Activated effector memory CD4-positive, alpha-beta T cell treated with anti-CD3 and anti-CD28 coated beads, Interleukin-2, amount 50 U/mL, for 16 hours (primary cell): Measurements from ENCODE around the gene ZNF562.
"Not testable (repeated sequence)": the region's sequence is repeated elsewhere in the genome, so short reads cannot be mapped to it uniquely, and the experiment has no call there.

ENCODE experiments used
- DNase-seq: peaks from one replicate; pipeline ENCODE4 v3.0.0-alpha.2; 2020

ZNF562 gene

GRCh38 chr19:9674663-9675357 is at the start of gene ZNF562:
TSS of gene ZNF562 (minus strand) at chr19:9675100. CDS start at chr19:9660744, 14,356 bp downstream.
- DNase-seq, result peak; percentile 92

- no peak for DNase-seq
Observed at GRCh38 chr19:9724157-9724556, 49.3 kb upstream of the ZNF562 start.

GRCh38 chr19:9721861-9722260 is 47.0 kb upstream of the ZNF562 start:
- no peak for DNase-seq

GRCh38 chr19:9720541-9720940 is 45.6 kb upstream of the ZNF562 start:
- no peak for DNase-seq

- no peak for DNase-seq
Observed at GRCh38 chr19:9711815-9712214, 36.9 kb upstream of the ZNF562 start.

- DNase-seq, result no peak
Observed at GRCh38 chr19:9709305-9709704, 34.4 kb upstream of the ZNF562 start.

- DNase-seq, result no peak
Observed at GRCh38 chr19:9705836-9706235, 30.9 kb upstream of the ZNF562 start.

- DNase-seq, result no peak
Observed at GRCh38 chr19:9702186-9702585, 27.3 kb upstream of the ZNF562 start.

GRCh38 chr19:9700229-9700981 is 25.5 kb upstream of the ZNF562 start:
- no peak for DNase-seq

- DNase-seq, result not testable (repeated sequence)
Observed at GRCh38 chr19:9690301-9690700, 15.4 kb upstream of the ZNF562 start.

GRCh38 chr19:9679996-9680395 is 5.1 kb upstream of the ZNF562 start:
- not testable (repeated sequence) for DNase-seq

GRCh38 chr19:9675358-9675901 is 530 bp upstream of the ZNF562 start:
- DNase-seq, result not testable (repeated sequence)

- DNase-seq, result peak; percentile 64
Observed at GRCh38 chr19:9673912-9674662, 813 bp downstream of the ZNF562 start.

GRCh38 chr19:9672893-9673292 is 2.0 kb downstream of the ZNF562 start:
- DNase-seq, result no peak

GRCh38 chr19:9671655-9672054 is 3.2 kb downstream of the ZNF562 start:
- DNase-seq, result no peak

GRCh38 chr19:9668544-9668943 is 6.4 kb downstream of the ZNF562 start:
- no peak for DNase-seq

- DNase-seq, result no peak
Observed at GRCh38 chr19:9667898-9668297, 7.0 kb downstream of the ZNF562 start.

GRCh38 chr19:9658769-9659168 is 16.1 kb downstream of the ZNF562 start:
- DNase-seq, result no peak

GRCh38 chr19:9653066-9653555 is 21.8 kb downstream of the ZNF562 start:
- DNase-seq, result not testable (repeated sequence)

- DNase-seq, result not testable (repeated sequence)
Observed at GRCh38 chr19:9651464-9651863, 23.4 kb downstream of the ZNF562 start.

GRCh38 chr19:9650345-9650744 is 24.6 kb downstream of the ZNF562 start:
- DNase-seq, result no peak

- no peak for DNase-seq
Observed at GRCh38 chr19:9645472-9645871, 29.4 kb downstream of the ZNF562 start.

- no peak for DNase-seq
Observed at GRCh38 chr19:9644472-9644871, 30.4 kb downstream of the ZNF562 start.
